ENCODE results near the gene IL4R.

The IL4R gene

DNA sequence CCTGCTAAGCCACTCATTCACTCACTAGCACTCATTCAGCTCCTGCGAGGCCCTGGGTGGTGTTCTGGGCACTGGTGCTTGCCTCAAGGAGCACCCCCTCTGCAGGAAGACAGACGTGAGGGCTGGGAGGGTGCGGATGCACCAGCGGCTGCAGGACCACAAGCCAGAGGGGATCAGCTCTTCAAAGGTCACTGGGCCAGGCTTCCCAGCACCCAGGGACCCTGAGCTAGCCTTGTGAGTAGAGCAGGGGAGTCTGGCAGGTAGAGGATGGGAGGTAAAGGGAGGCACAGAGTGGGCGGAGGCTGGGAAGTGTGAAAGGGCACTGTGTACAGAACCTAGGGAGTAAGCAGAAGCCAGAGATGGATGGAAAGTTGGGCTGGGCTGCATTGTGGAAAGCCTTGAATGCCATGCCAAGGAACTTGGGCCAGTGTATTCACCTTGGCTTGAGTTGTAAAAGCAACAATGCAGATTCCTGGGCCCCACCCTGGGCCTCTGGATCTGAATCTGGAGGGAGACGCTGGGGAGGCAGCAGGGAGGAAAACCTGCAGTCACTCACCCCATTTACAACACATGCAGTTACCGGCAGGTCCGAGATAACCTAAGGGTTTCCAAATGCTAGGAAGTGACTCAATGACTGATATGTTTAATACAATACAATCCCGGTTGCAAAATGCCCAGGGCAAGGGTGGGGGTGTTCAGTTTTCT is 1.7 kb downstream of the IL4R start:
- DNase-seq (ENCODE audit: low read depth, low spot score), result peak; percentile 33

DNA sequence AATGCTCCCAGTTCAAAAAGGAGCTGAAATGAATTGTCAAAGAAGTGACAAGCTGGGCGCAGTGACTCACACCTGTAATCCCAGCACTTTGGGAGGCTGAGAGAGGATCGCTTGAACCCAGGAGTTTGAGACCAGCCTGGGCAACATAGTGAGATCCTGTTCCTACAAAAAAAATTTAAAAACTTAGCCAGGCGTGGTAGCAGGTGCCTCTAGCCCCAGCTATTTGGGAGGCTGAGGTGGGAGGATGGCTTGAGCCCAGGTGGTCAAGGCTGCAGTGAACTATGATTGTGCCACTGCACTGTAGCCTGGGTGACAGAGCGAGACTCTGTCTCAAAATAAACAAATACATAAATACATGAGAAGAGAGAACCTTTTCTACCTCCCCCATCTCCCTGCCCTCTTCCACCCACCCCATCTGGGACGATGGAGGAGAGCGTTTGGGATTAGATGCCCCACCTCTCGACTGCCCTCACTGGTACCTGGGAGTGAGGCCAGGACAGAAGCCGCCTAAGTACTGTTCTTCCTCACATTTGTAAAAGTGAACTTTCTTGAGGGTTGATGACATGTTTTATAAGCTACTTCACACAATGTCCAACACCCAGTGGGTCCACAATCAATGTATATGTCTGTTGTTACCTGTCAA is 2.4 kb downstream of the IL4R start:
- no peak for DNase-seq (ENCODE audit: low read depth, low spot score)

DNA sequence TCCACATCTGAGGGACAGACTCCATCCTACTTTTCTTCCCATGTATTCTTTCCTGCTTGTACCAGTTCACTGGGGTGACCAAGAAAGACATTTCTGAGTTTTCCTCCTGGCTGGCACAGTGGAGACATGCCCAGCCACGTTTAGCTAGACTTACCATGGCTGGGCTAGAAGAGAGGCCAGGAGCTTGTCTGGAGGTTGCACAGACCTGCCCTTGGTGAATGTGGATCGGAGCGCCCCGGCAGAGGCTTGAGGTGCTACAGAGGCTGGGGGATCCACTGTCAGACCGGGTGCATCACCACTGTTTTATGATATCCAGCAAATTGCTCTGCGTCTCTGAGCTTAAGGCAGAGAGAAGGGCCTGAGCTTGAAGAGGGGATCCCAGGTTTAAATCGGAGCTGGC is 3.5 kb downstream of the IL4R start:
- no peak for DNase-seq (ENCODE audit: low read depth, low spot score)

DNA sequence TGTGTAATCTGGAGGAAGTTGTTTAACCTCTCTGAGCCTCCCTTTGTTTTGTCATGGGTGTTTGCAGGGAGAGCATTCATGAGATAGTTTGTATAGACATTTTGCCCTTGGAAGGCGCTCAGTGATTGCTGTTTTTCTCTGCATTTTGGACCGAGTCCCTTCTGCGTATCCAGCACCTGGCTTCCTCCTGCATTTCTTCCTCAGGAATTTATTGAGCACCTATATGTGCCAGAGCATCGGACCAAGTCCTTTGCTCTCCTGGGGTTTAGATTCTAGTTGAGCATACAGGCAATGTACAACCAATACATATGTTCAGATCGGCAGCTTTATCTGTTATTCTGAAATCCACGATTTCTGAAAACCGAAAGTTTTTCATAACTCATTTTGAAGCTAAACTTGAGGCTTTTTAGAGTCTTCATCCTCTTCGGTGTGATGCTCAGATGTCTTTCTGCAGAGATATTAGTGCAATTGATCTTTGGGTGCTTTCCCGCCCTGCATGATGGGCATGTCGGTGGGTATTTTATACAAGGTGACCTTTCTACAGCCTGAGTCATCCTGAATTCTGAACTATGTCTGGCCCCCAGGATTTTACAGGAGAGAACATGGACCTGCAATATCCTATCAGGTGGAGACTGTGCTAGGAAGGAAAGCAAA is 4.1 kb downstream of the IL4R start:
- no peak for DNase-seq (ENCODE audit: low read depth, low spot score)

DNA sequence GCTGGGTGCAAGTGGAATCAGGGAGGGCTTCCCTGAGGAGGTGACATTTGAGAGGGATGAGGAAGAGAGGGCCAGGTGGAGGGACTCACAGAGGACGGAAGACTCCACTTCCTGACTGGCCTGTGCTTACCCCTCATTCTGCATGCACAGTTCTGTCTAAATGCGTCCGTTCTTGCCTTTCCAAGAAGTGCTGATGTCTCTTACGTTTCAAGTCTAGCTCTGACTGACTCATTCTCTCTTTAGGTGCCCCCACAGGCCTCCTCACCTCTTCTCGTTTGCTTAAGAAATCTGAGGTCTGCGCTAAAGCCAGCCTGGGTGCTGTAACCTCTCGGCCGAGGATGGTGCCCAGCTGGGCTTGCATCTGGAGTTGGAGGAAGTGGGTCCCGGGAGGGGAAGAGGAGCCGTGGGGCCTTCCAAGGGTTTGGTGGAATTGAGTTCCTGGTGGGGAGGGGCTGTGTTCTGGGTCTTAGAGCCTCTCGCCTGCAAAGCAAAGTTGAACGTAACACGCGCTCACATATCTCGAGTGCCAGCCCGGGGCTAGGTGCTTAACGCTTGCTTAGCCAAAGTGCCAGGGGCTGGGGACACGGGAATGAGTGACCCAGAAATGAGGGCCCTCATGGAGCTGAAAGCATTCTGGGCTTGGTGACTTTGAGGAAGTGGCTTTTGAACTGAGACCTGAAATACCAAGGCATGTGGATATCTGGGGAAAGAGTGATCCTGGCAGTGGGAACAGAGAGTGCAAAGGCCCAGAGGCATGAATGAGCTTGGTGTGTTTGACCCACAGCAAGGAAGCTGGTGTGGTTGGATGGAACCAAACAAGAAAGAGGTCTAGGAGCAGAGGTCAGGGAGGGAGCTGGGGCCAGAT is 4.8 kb downstream of the IL4R start:
- no peak for DNase-seq (ENCODE audit: low read depth, low spot score)

DNA sequence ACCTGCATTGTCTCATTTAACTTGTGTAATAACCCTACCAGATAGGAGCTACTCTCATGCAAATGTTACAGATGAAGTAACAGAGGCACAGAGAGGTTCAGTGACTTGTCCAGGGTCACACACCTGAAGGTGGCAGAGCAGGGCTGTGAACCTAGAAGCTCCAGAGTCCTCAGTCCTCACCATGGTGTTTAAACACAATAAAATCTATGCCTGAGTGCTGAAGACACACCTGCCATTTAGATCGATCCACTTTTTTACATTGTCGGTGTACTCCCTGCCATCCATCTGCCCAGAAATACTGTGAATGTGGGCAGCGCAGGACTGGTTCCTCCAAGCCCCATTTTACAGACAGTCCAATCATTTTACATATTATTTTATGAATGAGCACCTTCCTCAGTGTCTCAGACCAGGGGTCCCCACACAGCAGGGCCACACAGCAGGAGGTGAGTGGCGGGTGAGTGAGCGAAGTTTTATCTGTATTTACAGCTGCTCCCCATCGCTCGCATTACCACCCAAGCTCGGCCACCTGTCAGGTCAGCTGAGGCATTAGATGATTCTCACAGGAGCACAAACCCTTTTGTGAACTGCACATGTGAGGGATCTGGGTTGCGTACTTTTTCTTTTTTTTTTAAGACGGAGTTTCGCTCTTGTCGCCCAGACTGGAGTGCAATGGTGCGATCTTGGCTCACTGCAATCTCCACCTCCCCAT is 5.6 kb downstream of the IL4R start:
- no peak for DNase-seq (ENCODE audit: low read depth, low spot score)

DNA sequence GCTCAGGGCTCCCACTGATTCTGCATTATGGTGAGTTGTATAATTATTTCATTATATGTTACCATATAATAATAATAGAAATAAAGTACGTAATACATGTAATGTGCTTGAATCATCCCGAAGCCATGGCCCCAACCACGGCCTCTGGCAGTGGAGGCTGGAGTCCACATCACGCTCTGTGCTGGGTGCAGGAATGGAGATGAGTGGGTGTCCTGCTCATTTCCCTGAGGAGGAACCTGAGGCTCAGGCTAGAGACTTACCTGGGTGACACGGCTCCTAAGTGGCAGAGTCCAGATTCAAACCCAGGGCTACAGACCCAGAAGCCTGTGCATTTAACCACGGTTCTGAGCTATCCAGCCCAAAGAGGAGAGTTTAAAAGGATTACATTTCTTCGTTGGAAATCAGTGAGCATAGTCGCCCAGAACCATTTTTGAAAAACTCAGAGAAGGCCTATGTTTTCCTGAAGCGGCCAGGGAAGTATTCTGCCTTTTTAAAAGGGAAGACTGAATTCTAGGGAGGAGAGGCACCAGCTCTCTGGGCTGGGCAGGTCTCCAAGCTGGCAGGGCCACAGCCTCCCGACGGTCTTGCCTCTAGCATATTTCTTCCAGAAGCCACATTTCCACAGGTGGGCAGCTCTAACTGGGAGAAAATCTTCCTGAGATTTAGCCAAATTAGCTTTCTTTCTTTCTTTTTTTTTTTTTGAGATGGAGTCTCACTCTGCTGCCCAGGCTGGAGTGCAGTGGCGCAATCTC is 6.7 kb downstream of the IL4R start:
- no peak for DNase-seq (ENCODE audit: low read depth, low spot score)

DNA sequence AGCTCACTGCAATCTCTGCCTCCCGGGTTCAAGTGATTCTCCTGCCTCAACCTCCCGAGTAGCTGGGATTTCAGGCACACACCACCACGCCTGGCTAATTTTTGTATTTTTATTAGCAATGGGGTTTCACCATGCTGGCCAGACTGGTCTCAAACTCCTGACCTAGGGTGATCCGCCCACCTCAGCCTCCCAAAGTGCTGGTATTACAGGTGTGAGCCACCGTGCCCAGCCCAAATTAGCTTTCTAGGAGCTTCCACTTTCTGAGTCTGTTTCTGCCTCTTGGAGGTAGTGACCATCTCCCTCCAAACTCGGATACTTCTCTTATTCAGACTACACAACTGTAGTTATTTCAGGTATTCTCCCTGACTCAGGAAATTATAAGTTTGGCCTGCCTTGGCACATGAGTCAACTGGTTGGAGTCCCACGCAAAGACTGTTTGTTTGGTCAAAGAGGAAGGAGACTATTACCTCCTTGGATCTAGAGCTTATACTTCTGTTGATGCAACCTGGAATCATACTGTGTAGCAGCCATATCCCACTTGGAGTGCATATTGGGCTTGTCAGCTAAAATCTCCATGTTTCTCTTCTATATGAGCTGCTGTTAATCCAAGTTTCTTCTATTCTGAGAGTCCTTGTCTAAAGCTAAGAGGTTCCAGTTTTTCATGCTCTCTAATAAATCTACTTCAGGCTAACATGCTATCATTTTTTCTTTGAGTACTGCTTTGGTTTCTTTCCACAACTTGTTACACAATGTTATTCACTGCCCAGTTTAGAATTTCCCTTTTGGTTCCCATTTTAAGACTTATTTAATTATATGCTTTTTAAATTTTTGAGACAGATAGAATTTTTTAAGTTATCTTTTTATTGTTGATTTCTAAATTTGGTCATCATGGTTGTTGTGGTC is 7.5 kb downstream of the IL4R start:
- no peak for DNase-seq (ENCODE audit: low read depth, low spot score)

DNA sequence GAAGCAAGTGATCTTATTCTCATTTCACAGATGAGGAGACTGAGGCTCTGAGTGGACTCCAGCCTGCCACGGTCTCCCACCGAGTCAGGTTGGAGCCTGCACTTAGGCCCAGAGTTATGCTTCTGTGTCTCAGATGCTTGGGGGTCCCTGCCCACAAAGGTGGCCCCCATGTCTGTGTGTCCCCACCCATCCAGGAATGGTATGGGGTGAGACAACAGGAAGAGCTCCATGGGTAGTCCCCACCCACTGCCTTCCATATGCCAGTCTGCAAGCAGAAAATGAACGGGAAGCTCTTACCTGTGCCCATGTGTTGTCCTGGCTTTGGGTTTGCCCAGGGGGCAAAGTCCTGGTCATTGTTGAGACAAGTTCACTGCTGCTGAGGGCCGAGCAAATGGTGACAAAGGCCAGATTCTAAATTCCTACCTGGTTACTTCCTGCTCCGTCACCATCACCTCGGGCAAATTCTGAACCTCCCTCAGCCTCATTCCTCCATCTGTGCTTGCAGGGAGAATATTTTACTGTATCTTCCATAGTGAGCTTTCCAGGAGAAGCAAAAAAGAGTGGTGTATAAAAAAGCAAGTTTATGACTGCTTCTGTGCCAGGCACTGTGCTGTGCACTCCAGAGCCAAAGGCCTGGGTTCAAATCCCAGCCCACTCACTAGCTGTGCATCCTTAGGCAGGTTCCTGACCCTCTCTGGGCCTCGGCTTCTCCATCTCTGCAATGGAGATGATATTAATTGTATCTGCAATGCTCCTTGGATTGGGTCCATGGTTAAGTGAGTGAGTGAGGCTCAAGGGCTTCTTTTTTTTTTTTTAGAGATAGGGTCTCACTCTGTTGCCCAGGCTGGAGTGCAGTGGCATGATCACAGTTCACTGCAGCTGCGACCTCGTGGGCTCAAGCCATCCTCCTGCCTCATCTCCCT is 9.3 kb downstream of the IL4R start:
- peak; percentile 69 for DNase-seq (ENCODE audit: low read depth, low spot score)

DNA sequence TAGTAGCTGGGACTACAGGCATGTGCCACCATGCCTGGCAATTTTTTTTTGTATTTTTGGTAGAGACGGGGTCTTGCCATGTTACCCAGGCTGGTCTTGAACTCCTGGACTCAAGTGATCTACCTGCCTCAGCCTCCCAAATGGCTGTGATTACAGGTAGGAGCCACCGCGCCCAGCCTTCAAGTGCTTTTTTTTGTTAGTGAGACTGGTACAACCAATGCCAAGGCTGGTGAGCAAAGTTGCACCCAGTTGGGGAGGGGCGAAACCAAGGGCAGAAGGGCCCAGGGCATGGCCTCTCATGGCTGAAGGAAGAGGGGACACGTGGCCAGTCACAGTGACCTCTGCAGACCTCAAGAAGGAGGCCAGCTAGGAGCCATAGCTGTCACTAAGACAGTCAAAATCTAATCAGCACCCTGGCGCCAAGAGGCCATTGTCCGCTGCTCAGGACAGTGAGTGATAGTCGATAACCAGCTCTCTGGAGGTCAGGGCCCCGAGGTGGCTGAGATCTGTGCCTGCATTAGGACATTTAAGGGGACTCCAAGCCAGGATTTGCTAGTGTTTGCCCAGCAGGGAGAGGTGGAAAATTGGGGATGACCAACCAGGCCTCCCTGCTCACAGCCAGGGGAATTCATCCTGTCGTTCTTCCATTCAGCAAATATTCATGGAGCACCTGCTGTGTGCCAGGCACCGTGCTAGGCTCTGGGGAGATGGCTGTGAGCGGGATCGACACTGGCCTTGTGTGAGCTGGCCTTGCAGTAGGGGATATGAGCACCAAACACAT is 10.2 kb downstream of the IL4R start:
- no peak for DNase-seq (ENCODE audit: low read depth, low spot score)

DNA sequence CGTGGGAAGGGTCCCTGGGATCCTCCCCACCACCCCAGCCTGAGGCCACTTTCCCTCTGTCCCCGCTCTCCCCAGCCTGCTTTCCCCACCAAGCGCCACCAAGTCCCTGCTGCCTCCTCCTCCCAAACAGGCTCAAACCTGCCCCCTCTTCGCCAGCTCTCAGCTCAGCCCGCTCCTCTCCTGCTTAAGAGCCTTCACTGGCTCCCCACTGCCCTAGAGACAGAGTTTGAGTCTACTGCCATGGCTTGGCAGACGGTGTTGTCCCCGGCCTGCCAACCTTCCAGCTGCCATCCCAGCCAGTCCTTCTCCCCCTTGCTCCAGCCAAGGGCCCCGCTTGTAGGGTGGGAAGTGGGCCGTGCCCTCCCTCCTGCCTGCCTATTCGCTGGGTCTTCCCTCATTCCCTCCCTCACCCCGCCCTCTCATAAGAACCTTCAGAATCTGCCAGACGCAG is 11.1 kb downstream of the IL4R start:
- DNase-seq (ENCODE audit: low read depth, low spot score), result peak; percentile 55

DNA sequence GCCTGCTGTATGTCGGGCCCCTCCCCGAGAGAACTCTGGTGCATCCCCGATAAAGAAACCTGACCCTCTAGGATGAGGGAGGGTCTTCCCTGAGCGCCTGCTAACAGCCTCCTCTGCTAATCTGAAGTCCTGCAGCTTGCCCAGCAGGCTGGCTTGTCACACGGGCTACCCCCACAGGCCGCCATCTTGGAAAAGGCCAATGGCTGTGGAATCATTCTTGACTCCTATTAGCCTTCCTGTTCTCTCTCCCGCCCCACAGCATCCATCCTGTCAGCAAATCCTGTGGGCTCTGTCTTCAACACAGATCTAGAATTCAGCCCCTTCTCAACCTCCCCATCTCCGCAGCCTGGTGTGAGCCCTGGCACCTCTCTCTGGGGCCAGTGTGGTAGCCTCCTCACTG is 12.0 kb downstream of the IL4R start:
- DNase-seq (ENCODE audit: low read depth, low spot score), result no peak

DNA sequence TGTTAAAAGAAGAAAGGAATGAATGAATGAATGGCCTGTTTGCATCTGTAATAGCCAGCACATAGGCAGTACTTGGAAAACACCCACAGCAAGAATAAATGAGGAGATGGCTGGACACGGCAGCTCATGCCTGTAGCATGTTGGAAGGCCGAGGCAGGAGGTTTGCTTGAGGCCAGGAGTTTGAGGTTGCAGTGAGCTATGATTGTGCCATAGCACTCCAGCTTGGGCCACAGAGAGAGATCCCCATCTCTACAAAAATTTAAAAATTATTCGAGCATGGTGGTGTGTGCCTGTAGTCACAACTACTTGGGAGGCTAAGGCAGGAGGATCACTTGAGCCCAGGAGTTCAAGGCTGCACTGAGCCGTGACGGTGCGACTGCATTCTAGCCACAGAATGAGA is 12.5 kb downstream of the IL4R start:
- DNase-seq (ENCODE audit: low read depth, low spot score), result no peak

DNA sequence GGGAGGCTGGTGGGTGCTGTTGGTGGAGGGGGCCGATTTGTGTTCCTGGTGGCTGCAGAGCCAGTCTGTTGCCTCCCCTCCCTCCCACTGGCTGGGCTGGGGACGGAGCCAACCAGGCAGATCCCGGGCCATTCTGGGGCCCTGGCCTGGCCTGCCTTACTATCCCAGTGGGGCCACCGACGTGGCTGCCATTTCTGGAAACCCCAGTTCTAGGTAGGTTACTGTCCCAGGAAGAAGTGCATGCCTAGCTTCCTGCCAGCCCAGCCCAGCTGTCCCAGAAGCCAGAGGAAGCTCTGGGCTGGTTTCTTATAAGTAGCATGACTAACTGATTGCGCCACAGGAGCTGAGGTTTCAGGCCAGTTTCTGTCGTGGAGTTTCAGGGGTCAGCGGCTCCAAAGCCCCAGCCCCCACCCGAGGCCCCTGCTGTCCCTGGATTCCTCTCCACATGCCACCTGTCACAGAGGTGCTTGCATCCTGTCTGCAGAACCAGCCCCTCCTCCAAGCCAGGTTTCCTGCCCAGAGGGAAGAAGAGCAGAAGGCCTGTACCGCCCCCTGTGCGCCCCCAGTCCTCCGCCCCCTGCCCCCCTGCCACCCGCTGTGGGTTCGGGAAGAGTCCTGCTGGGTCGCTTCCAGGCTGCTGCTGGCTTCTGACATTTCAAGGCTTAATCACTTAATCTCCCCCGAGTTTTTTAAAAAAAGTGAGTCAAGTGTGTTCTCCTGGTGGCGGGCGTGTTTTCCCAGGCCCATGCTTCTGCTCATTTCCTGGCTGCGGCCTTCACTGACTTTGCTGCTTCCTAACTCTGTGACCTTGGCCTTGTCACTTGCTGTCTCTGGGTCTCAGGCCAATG is 13.2 kb downstream of the IL4R start:
- peak; percentile 93 for DNase-seq (ENCODE audit: low read depth, low spot score)

DNA sequence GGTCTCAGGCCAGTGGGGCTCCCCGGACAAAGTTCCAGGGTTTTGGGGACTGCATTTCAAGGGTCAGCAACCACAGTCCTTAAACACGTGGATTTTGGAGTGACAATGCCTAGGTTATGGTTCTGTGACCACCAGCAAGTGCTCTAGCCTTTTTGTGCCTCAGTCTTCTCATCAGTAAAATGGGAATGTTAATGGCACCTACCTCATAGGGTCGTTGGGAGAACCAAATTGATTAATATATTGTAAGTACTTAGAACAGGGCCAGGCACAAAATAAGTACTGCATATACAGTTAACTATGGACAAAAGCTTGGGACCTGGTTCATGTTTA is 13.8 kb downstream of the IL4R start:
- DNase-seq (ENCODE audit: low read depth, low spot score), result no peak

DNA sequence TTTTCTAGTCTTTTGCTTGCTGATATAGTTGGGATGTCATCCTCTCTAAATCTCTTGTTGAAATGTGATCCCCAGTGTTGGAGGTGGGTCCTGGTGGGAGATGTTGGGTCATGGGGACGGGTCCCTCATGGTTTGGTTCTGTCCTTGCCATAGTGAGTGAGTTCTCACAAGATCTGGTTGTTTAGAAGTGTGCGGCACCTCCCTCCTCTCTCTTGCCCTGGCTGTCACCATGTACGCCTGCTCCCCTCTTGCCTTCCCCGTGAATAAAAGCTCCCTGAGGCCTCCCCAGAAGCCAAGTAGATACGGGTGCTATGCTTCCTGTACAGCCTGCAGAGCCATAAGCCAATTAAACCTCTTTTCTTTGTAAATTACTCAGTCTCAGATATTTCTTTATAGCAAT is 15.2 kb downstream of the IL4R start:
- no peak for DNase-seq (ENCODE audit: low read depth, low spot score)

Data from ELF-1 (cell line).